HCT116 (cell line): ENCODE measurements around the gene LCLAT1. TPM values are rescaled to one million over a fixed set of nuclear protein-coding genes. Genes with fewer than 3 reads are reported as not detected.

ENCODE experiments used
- ATAC-seq: fragments of 200-7000 bp; cut with Tn5 transposase; 2 replicates; pipeline ENCODE4 v1.9.1; 2020; ENCODE audit warnings: mild to moderate bottlenecking, moderate library complexity
- BruUV-seq: library from RNA; stranded (reverse); fragments of 400-500 nt; replicated peaks from 2 replicates; lab custom pipeline; 2021; lab: Mats Ljungman, UMichigan
- CTCF ChIA-PET: fragments of 300-600 bp; sonication (Branson Sonifier 250); formaldehyde crosslinking; loops from one replicate; lab custom pipeline; 2021; ENCODE audit warnings: antibody characterized with exemption; lab: Charles Lee
- POLR2A ChIA-PET: fragments of 300-600, 350-600 bp; sonication (Branson Sonifier 250); formaldehyde crosslinking; loops from one replicate; lab custom pipeline; 2021; ENCODE audit warnings: antibody characterized with exemption; lab: Charles Lee
- RAD21 ChIA-PET, 2 experiments: fragments of 300-600 bp; sonication (Branson Sonifier 250); formaldehyde crosslinking; loops; one replicate each; lab custom pipeline; 2023; ENCODE audit warnings: low total read pairs in 2 of 2; ENCODE audit not compliant: uncharacterized antibody in 2 of 2, unreplicated experiment in 2 of 2, low non-redundant PET in 1 of 2; lab: Charles Lee
- DNase-seq: peaks from one replicate; pipeline ENCODE4 v3.0.0-alpha.2; 2010; ENCODE audit warnings: low read depth, low spot score
- H2AFZ ChIP-seq: fragments of 200-600 bp; shearing (Covaris generic), sonication (generic); 2 replicates; pipeline ENCODE4 v1.6.1; 2017; ENCODE audit warnings: low read depth, mixed run types, mixed read lengths, antibody characterized with exemption, low read length; ENCODE audit not compliant: poor library complexity, severe bottlenecking
- H3K27ac ChIP-seq: 2 replicates; pipeline ENCODE4 v1.5.1; 2012; ENCODE audit warnings: low read depth, low read length
- H3K27me3 ChIP-seq: fragments of 200-600 bp; sonication (generic); 2 replicates; pipeline ENCODE4 v1.6.1; 2016; ENCODE audit warnings: mixed run types, low read length, mixed read lengths; ENCODE audit not compliant: insufficient read depth
- H3K36me3 ChIP-seq, 2 experiments: fragments of 200-500 bp in 1 of 2; fragments of 200-600 bp in 1 of 2; sonication (Bioruptor generic) in 1 of 2; sonication (generic) in 1 of 2; 2 replicates each; pipeline versions ENCODE4 v1.5.1 to v1.6.1; 2014 to 2016; ENCODE audit warnings: low read length in 2 of 2, inconsistent platforms in 1 of 2, mixed read lengths in 1 of 2, mixed run types in 1 of 2; ENCODE audit not compliant: insufficient read depth in 2 of 2, control insufficient read depth in 1 of 2
- H3K4me1 ChIP-seq, 2 experiments: fragments of 200-600 bp in 1 of 2; sonication (generic) in 1 of 2; 2 replicates each; pipeline versions ENCODE4 v1.5.1 to v1.6.1; 2012 to 2017; ENCODE audit warnings: low read length in 2 of 2, inconsistent platforms in 1 of 2, mild to moderate bottlenecking in 1 of 2, mixed read lengths in 1 of 2, mixed run types in 1 of 2, moderate library complexity in 1 of 2; ENCODE audit not compliant: insufficient read depth in 2 of 2, control insufficient read depth in 1 of 2
- H3K4me2 ChIP-seq: fragments of 200-600 bp; sonication (generic); 2 replicates; pipeline ENCODE4 v1.6.1; 2017; ENCODE audit warnings: mixed run types, low read length, mixed read lengths
- H3K4me3 ChIP-seq, 2 experiments: fragments of 200-600 bp in 1 of 2; sonication (generic) in 1 of 2; replicated peaks in 1 of 2; 2 replicates each; pipeline ENCODE4 v1.5.1; 2011 to 2016; ENCODE audit warnings: low read length in 2 of 2, control low read depth in 1 of 2, low read depth in 1 of 2, mild to moderate bottlenecking in 1 of 2, mixed read lengths in 1 of 2, mixed run types in 1 of 2
- H3K79me2 ChIP-seq: fragments of 200-600 bp; sonication (generic); 2 replicates; pipeline ENCODE4 v1.6.1; 2017; ENCODE audit warnings: mild to moderate bottlenecking, mixed run types, low read length, moderate library complexity, mixed read lengths; ENCODE audit not compliant: insufficient read depth
- H3K9ac ChIP-seq: fragments of 200-600 bp; sonication (generic); 2 replicates; pipeline ENCODE4 v1.6.1; 2016; ENCODE audit warnings: low read length, mixed read lengths
- H3K9me2 ChIP-seq: fragments of 200-600 bp; sonication (generic), shearing (Covaris generic); 2 replicates; pipeline ENCODE4 v1.6.1; 2017; ENCODE audit warnings: mixed run types, mild to moderate bottlenecking, moderate library complexity; ENCODE audit not compliant: insufficient read depth
- H3K9me3 ChIP-seq, 2 experiments: fragments of 200-500 bp in 1 of 2; fragments of 200-600 bp in 1 of 2; sonication (Bioruptor generic) in 1 of 2; sonication (generic) in 1 of 2; 2 replicates each; pipeline ENCODE4 v1.6.1; 2014 to 2017; ENCODE audit warnings: low read length in 2 of 2, mixed read lengths in 2 of 2, inconsistent platforms in 1 of 2, low read depth in 1 of 2, mild to moderate bottlenecking in 1 of 2, mixed run types in 1 of 2, moderate library complexity in 1 of 2; ENCODE audit not compliant: control insufficient read depth in 1 of 2, insufficient read depth in 1 of 2
- H4K20me1 ChIP-seq: fragments of 200-600 bp; sonication (generic), shearing (Covaris generic); 2 replicates; pipeline ENCODE4 v1.6.1; 2017; ENCODE audit warnings: mixed run types, mild to moderate bottlenecking, moderate library complexity; ENCODE audit not compliant: insufficient read depth
- EGR1 ChIP-seq: IDR thresholded peaks from 2 replicates; pipeline ENCODE4 v1.6.1; 2012; ENCODE audit warnings: low read depth
- EZH2phosphoT487 ChIP-seq: fragments of 200-600 bp; IDR thresholded peaks from 2 replicates; pipeline ENCODE4 v1.6.1; 2018; ENCODE audit warnings: antibody characterized with exemption, borderline replicate concordance
- POLR2A ChIP-seq: IDR thresholded peaks from 2 replicates; pipeline ENCODE4 v1.7.0; 2011; ENCODE audit warnings: borderline replicate concordance; ENCODE audit not compliant: insufficient read depth, insufficient read length; ENCODE audit errors: extremely low read depth
- POLR2AphosphoS5 ChIP-seq: IDR thresholded peaks from 2 replicates; pipeline ENCODE4 v1.6.1; 2011; ENCODE audit warnings: mild to moderate bottlenecking, low read depth, low read length, moderate library complexity
- RAD21 ChIP-seq: IDR thresholded peaks from 2 replicates; pipeline ENCODE4 v1.6.1; 2012; ENCODE audit warnings: low read depth, mild to moderate bottlenecking
- REST ChIP-seq: IDR thresholded peaks from 2 replicates; pipeline ENCODE4 v1.6.1; 2012; ENCODE audit warnings: low read depth
- SP1 ChIP-seq: IDR thresholded peaks from 2 replicates; pipeline ENCODE4 v1.6.1; 2012; ENCODE audit warnings: low read depth
- SRF ChIP-seq: IDR thresholded peaks from 2 replicates; pipeline ENCODE4 v1.6.1; 2012; ENCODE audit warnings: low read depth
- intact Hi-C: fragments of 100-400 bp; cut with micrococcal nuclease; formaldehyde crosslinking; loops from 2 replicates; pipeline ENCODE4 v1.10.0; 2022
- total RNA-seq: library from RNA; stranded (reverse); gene quantifications from one replicate; pipeline ENCODE4 v1.2.1, GENCODE V29; 2021; ENCODE audit not compliant: unreplicated experiment

LCLAT1 gene
- total RNA-seq, 1 experiment from 2014 or later, result 36.2 TPM

GRCh38 chr2:30470426-30470825, 23.4 kb downstream of the LCLAT1 start:
- no peak overlapping the region for H3K9ac ChIP-seq
- H3K4me1 ChIP-seq, result no peaks in the 10 kb centered on the region
- RAD21 ChIA-PET, result no interaction called here
- POLR2A ChIA-PET, result no interaction called here
- no peaks in the 10 kb centered on the region for H3K9me2 ChIP-seq
- peaks cover 10% of the 10 kb centered on the region; the same call in 1 of the 2 replicates for H4K20me1 ChIP-seq
- DNase-seq (no peak), ATAC-seq (no peak)
- intact Hi-C loops, result no loop called here
- no peak overlapping the region for H2AFZ ChIP-seq
- no peaks in the 10 kb centered on the region for H3K36me3 ChIP-seq
- no peaks in the 10 kb centered on the region for H3K27me3 ChIP-seq
- peaks cover 80% of the 10 kb centered on the region for H3K79me2 ChIP-seq
- H3K4me3 ChIP-seq, result no peak overlapping the region
- TF ChIP-seq SRF (no peak), SP1 (no peak), POLR2A (no peak), RAD21 (no peak), EGR1 (no peak), POLR2AphosphoS5 (no peak), EZH2phosphoT487 (no peak), REST (no peak)
- no peak overlapping the region for H3K4me2 ChIP-seq
- CTCF ChIA-PET, result no interaction called here
- BruUV-seq, result no TSS peak
- H3K27ac ChIP-seq, result no peak overlapping the region
- H3K9me3 ChIP-seq, result no peaks in the 10 kb centered on the region
